ENCODE data around the gene REP15. TPM values are rescaled to one million over a fixed set of nuclear protein-coding genes. Genes with fewer than 3 reads are reported as not detected.

Gene REP15, protein sequence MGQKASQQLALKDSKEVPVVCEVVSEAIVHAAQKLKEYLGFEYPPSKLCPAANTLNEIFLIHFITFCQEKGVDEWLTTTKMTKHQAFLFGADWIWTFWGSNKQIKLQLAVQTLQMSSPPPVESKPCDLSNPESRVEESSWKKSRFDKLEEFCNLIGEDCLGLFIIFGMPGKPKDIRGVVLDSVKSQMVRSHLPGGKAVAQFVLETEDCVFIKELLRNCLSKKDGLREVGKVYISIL
- total RNA-seq: 100 to 1,000 TPM in 1 of 4 donors, 10 to 100 TPM in 2, 1 to 10 TPM in 1; 7.5 to 210 (median 45.3) TPM

DNA sequence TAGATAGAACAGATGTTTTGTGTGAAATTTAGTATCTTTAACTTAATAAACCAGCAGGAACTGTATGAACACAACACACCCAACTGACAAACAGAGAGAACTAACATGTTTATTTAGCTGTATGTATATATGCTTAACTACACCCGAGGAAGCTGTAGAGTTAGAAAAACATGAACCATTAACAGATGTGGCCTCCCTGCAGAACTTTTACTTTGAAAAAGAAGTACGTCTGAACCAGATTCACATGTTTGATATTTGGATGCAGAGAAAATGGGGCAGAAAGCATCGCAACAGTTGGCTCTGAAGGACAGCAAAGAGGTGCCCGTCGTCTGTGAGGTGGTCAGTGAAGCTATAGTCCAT lies at the start of gene REP15:
REP15 (plus strand) TSS at position 155 of the 360 bp plus-strand sequence; CDS start at position 271, 116 bp downstream.
- intact Hi-C loops (cut with DNase I; ENCODE audit: low total_unique reads): no loop called here

DNA sequence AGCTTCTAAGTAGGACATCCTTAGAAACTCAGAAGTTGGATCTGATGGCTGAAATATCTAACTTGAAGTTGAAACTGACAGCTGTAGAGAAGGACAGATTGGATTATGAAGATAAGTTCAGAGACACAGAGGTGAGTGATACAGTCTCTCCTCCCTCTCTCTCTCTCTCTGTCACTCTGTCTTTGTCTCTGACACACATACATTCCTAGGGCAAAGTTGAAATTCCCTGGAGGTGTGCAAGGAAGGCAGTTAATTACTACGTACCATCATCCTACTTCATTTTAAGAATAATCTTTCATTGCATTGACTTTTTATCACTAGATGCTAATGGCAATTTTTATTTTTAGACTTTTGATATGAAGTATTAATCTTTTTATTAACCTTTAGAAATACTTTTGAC lies 46.2 kb upstream of the REP15 start:
- in situ Hi-C loops (cut with MboI; ENCODE audit: low pct_ligation_motif_present in 1 of 4, low pct_unique_long_range_greater_than_20kb in 1 of 4, low sequenced_read_pairs in 3 of 4) (loop anchor here in 3 of 4 donors (10.0 to 25.0 kb wide), 2 partner anchors 213 to 215 kb away; partner anchors contain the start of gene SMCO2 (in 1 of the 3)), intact Hi-C loops (cut with DNase I; ENCODE audit: low total_unique reads) (no loop called here)
- H3K9me3 ChIP-seq: no peaks in the 10 kb centered on the region
- 86 to 90% methylated on average over 1 of the region's 1 CpG for WGBS, 2 donors (ENCODE audit: low coverage in 1 of 2)
- no peak for TF ChIP-seq POLR2AphosphoS5 (IDR thresholded peaks at IDR 0.05)
- TF ChIP-seq POLR2A (IDR thresholded peaks at IDR 0.05): no peak
- TF ChIP-seq, protein P1, sequence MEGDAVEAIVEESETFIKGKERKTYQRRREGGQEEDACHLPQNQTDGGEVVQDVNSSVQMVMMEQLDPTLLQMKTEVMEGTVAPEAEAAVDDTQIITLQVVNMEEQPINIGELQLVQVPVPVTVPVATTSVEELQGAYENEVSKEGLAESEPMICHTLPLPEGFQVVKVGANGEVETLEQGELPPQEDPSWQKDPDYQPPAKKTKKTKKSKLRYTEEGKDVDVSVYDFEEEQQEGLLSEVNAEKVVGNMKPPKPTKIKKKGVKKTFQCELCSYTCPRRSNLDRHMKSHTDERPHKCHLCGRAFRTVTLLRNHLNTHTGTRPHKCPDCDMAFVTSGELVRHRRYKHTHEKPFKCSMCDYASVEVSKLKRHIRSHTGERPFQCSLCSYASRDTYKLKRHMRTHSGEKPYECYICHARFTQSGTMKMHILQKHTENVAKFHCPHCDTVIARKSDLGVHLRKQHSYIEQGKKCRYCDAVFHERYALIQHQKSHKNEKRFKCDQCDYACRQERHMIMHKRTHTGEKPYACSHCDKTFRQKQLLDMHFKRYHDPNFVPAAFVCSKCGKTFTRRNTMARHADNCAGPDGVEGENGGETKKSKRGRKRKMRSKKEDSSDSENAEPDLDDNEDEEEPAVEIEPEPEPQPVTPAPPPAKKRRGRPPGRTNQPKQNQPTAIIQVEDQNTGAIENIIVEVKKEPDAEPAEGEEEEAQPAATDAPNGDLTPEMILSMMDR (IDR thresholded peaks at IDR 0.05): no peak
- no peak for TF ChIP-seq EP300 (IDR thresholded peaks at IDR 0.05; ENCODE audit: low read depth)
- no peaks in the 10 kb centered on the region for H3K36me3 ChIP-seq
- no peak overlapping the region for H3K4me3 ChIP-seq
- no peak overlapping the region for H3K27ac ChIP-seq
- no peak for DNase-seq
- H3K4me1 ChIP-seq: no peaks in the 10 kb centered on the region
- H3K27me3 ChIP-seq: no peaks in the 10 kb centered on the region

More for the DNA sequence above, at the start of gene REP15:
- peak in 2 of 3 donors; percentile 41 to 57 for TF ChIP-seq POLR2AphosphoS5 (IDR thresholded peaks at IDR 0.05)
- no peak for TF ChIP-seq EP300 (IDR thresholded peaks at IDR 0.05; ENCODE audit: low read depth)
- TF ChIP-seq, protein P1 (IDR thresholded peaks at IDR 0.05): no peak
- TF ChIP-seq POLR2A (IDR thresholded peaks at IDR 0.05): peak; percentile 57
- Histone ChIP-seq H3K4me1 (peaks cover 0 to 24% (median 4%) of the 10 kb centered on the region in 4 donors), H3K27ac (peak within 1 kb of the TSS; percentile 59 to 71 (median 70)), H3K27me3 (no peaks in the 10 kb centered on the region), H3K4me3 (peak within 1 kb of the TSS in 3 of 4 donors; percentile 18 to 41 (median 21)), H3K9me3 (no peaks in the 10 kb centered on the region), H3K36me3 (peaks cover 0 to 28% (median 0%) of the 10 kb centered on the region in 4 donors)
- DNase-seq: no peak
- WGBS, 2 donors (ENCODE audit: low coverage in 1 of 2): 29 to 49% methylated on average over 2 to 5 of the region's 5 CpGs
- in situ Hi-C loops (cut with MboI; ENCODE audit: low pct_ligation_motif_present in 1 of 4, low pct_unique_long_range_greater_than_20kb in 1 of 4, low sequenced_read_pairs in 3 of 4): no loop called here

DNA sequence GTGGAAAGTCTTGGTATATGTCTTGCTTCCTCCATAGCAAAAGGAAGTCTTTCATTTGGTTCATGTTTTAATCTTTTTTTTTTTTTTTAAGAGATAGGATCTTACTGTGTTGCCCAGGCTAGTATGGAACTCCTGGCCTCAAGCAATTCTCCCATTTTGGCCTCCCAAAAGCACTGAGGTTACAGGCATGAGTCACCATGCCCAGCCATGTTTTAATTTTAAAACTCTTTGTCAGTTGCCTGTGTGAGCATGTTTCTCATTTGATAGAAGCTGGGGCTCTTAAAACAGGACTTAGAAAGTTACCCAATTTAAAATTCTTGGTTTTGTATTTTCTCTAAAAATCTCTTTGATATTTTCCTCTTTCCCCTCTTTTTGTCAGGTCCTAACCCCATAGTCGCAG lies 45.0 kb upstream of the REP15 start:
- intact Hi-C loops (cut with DNase I; ENCODE audit: low total_unique reads): no loop called here
- in situ Hi-C loops (cut with MboI; ENCODE audit: low pct_ligation_motif_present in 1 of 4, low pct_unique_long_range_greater_than_20kb in 1 of 4, low sequenced_read_pairs in 3 of 4): loop anchor here in 3 of 4 donors (10.0 to 25.0 kb wide), 2 partner anchors 214 to 216 kb away; partner anchors contain the start of gene SMCO2 (in 1 of the 3)
- 62% methylated on average over 1 of the region's 1 CpG; no CpG with 5 or more reads in 1 of the 2 donors for WGBS, 2 donors (ENCODE audit: low coverage in 1 of 2)

DNA sequence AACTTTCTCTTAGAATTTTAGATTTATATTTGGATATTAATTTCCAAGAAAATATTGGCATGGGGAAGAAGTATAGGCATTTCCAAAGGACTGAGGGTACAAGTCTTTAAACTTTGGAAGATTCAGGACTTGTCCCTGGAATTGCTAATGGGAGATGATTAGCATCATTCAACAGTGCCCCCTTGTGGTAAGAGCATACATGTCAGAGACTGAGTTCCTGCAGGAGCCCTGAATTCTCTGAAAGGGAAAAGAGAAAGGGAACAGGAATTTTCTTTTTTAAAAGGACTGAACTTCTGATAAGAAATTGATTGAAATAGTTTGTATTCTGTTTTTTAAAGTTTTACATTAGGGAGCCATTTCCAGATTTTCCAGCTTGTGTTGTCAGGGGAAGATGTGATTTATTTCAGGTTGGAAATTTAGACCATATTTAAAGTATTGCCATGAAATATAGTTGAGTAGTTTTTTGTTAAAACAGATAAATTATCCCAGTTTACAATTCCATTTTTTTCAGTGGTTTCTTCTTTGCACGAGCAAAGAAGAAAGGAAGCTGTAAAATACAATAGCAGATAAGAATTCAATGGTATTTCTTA lies 44.0 kb upstream of the REP15 start:
- WGBS, 2 donors (ENCODE audit: low coverage in 1 of 2): 44 to 69% methylated on average over 1 of the region's 1 CpG
- no peaks in the 10 kb centered on the region for H3K9me3 ChIP-seq
- H3K27me3 ChIP-seq: no peaks in the 10 kb centered on the region
- TF ChIP-seq EP300 (IDR thresholded peaks at IDR 0.05; ENCODE audit: low read depth): no peak
- TF ChIP-seq, protein P1 (IDR thresholded peaks at IDR 0.05): peak; percentile 75 to 86 (median 83)
- no peak overlapping the region for H3K27ac ChIP-seq
- intact Hi-C loops (cut with DNase I; ENCODE audit: low total_unique reads) (no loop called here), in situ Hi-C loops (cut with MboI; ENCODE audit: low pct_ligation_motif_present in 1 of 4, low pct_unique_long_range_greater_than_20kb in 1 of 4, low sequenced_read_pairs in 3 of 4) (loop anchor here in 3 of 4 donors (10.0 to 25.0 kb wide), 2 partner anchors 215 to 217 kb away; partner anchors contain the start of gene SMCO2 (in 1 of the 3))
- DNase-seq: peak; percentile 27
- H3K4me1 ChIP-seq: no peaks in the 10 kb centered on the region
- H3K36me3 ChIP-seq: peaks cover 0 to 6% (median 0%) of the 10 kb centered on the region in 4 donors
- H3K4me3 ChIP-seq: no peak overlapping the region

More for the DNA sequence above, 45.0 kb upstream of the REP15 start:
- Histone ChIP-seq H3K36me3 (no peaks in the 10 kb centered on the region), H3K4me3 (no peak overlapping the region), H3K27ac (no peak overlapping the region), H3K27me3 (no peaks in the 10 kb centered on the region), H3K4me1 (no peaks in the 10 kb centered on the region), H3K9me3 (no peaks in the 10 kb centered on the region)
- TF ChIP-seq POLR2A (IDR thresholded peaks at IDR 0.05) (no peak), POLR2AphosphoS5 (IDR thresholded peaks at IDR 0.05) (no peak), EP300 (IDR thresholded peaks at IDR 0.05; ENCODE audit: low read depth) (no peak)
- TF ChIP-seq, protein P1 (IDR thresholded peaks at IDR 0.05): no peak
- no peak for DNase-seq

Measured in transverse colon (tissue), 4 donors.